Naive B cell (primary cell): ENCODE data around the gene SPOUT1. TPM values are rescaled to one million over a fixed set of nuclear protein-coding genes. Genes with fewer than 3 reads are reported as not detected.
"Not testable (repeated sequence)": the region's sequence is repeated elsewhere in the genome, so short reads cannot be mapped to it uniquely, and the experiment has no call there.

Source experiments
- ATAC-seq, 2 donors: fragments of 150-1000 bp; cut with Tn5 transposase; 2 replicates each; pipeline ENCODE4 v1.10.0; 2021; ENCODE audit warnings: low read depth in 2 of 2, mild to moderate bottlenecking in 2 of 2, moderate library complexity in 2 of 2
- DNase-seq: peaks from one replicate; pipeline ENCODE4 v3.0.0; 2022
- H3K27ac Mint-ChIP-seq, 6 donors: one replicate each; pipeline ENCODE4 v1.8.0; 2020 to 2022; ENCODE audit warnings: mild to moderate bottlenecking in 6 of 6, mixed read lengths in 6 of 6, moderate library complexity in 5 of 6, inconsistent platforms in 2 of 6
- H3K27me3 Mint-ChIP-seq, 3 donors: one replicate each; pipeline ENCODE4 v1.8.0; 2021 to 2022; ENCODE audit warnings: mixed read lengths in 3 of 3, mild to moderate bottlenecking in 1 of 3
- H3K36me3 Mint-ChIP-seq, 2 donors: one replicate each; pipeline ENCODE4 v1.8.0; 2020 to 2022; ENCODE audit warnings: mixed read lengths in 2 of 2, inconsistent platforms in 1 of 2, mild to moderate bottlenecking in 1 of 2
- H3K4me1 Mint-ChIP-seq, 3 donors: one replicate each; pipeline ENCODE4 v1.8.0; 2020 to 2022; ENCODE audit warnings: mixed read lengths in 3 of 3, inconsistent platforms in 1 of 3, mild to moderate bottlenecking in 1 of 3, moderate library complexity in 1 of 3
- H3K4me3 Mint-ChIP-seq, 8 donors: one replicate each; pipeline ENCODE4 v1.8.0; 2020 to 2022; ENCODE audit warnings: mild to moderate bottlenecking in 8 of 8, mixed read lengths in 8 of 8, moderate library complexity in 8 of 8, inconsistent platforms in 2 of 8
- H3K9me3 Mint-ChIP-seq, 7 donors: one replicate each; pipeline ENCODE4 v1.8.0; 2020 to 2022; ENCODE audit warnings: mixed read lengths in 7 of 7, mild to moderate bottlenecking in 5 of 7, inconsistent platforms in 2 of 7, moderate library complexity in 1 of 7
- polyA plus RNA-seq, 6 donors: library from polyadenylated mRNA; unstranded; fragments of 300-500 nt; fragmentation: Illumina TruSeq; gene quantifications; one replicate each; pipeline ENCODE4 v1.2.3, GENCODE V29; 2021; ENCODE audit warnings: low read depth in 6 of 6

The SPOUT1 gene
- 10 to 100 TPM; 38.6 to 60.4 (median 52.5) TPM for polyA plus RNA-seq

GRCh38 chr9:128829477-128830251 is at the start of gene SPOUT1:
SPOUT1 (minus strand) TSS chr9:128829794; CDS start chr9:128829780, 14 bp downstream.
- DNase-seq (peak; percentile 92), ATAC-seq (peak; percentile 99)
- H3K4me1 Mint-ChIP-seq = peaks cover 18 to 21% (median 21%) of the 10 kb centered on the region in 3 donors
- H3K27ac Mint-ChIP-seq = peak within 1 kb of the TSS; percentile 87 to 95 (median 94)
- H3K9me3 Mint-ChIP-seq = no peaks in the 10 kb centered on the region
- H3K27me3 Mint-ChIP-seq = no peaks in the 10 kb centered on the region
- H3K4me3 Mint-ChIP-seq = peak within 1 kb of the TSS; percentile 94 to 99 (median 97)
- no peaks in the 10 kb centered on the region for H3K36me3 Mint-ChIP-seq

DNA sequence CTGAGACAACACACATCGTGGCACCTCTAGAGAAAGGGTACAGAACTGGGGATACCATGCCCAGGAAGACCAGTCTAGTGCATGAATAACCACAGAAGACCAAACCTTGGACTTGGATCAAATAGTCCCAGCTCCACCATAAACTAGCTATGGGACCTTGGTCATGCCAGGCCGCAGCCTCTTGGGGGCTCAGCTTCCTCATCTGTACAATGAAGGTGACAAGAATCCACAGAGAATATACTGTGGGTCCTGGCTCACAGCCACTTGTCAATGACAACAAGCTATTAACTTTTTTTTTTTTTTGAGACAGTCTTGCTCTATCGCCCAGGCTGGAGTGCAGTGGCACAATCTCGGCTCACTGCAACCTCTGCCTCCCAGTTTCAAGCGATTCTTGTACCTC is 48.3 kb upstream of the SPOUT1 start:
- no peaks in the 10 kb centered on the region for H3K9me3 Mint-ChIP-seq
- H3K4me3 Mint-ChIP-seq = peak overlapping the region in 1 of 8 donors; percentile 79
- ATAC-seq = no peak

GRCh38 chr9:128870941-128871265 is 41.3 kb upstream of the SPOUT1 start:
- not testable (repeated sequence) for ATAC-seq, H3K4me1 Mint-ChIP-seq, H3K4me3 Mint-ChIP-seq, H3K27me3 Mint-ChIP-seq, H3K9me3 Mint-ChIP-seq, H3K36me3 Mint-ChIP-seq, H3K27ac Mint-ChIP-seq, DNase-seq

More for the DNA sequence above, 48.3 kb upstream of the SPOUT1 start:
- H3K27me3 Mint-ChIP-seq = no peaks in the 10 kb centered on the region
- H3K27ac Mint-ChIP-seq = peak overlapping the region in 1 of 6 donors; percentile 15
- H3K36me3 Mint-ChIP-seq = peaks cover 0 to 8% of the 10 kb centered on the region in 2 donors
- H3K4me1 Mint-ChIP-seq = peaks cover 16 to 38% (median 22%) of the 10 kb centered on the region in 3 donors
- DNase-seq = no peak

DNA sequence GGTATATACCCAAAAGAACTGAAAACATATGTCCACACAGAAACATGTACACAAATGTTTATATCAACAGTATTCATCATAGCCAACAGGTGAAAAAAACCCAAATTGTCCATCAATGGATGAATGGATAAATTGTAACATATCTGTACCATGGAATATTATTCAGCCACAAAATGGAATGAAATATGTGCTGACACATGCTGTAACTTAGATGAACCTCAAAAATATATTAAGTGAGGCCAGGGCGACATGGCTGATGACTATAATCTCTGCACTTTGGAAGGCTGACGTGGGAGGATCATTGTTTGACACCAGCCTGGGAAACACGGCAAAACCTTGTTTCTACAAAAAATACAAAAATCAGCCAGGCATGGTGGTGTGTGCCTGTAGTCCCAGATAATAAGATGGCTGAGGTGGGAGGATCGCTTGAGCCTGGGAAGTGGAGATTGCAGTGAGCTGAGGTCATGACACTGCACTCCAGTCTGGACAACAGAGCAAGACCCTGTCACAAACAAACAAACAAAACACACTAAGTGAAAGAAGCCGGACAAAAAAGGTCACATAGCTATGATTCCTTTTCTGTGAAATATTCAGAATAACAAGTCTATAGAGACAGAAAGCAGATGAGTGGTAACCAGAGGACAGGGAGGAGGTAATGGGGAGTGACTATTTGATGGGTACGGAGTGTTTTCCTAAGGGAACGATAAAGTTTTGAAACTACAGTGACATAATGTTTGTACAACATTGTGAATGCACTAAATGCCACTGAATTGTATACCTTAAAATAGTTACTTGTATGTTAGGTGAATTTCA is 40.7 kb upstream of the SPOUT1 start:
- Mint-ChIP-seq H3K36me3 (no peaks in the 10 kb centered on the region), H3K27ac (peak overlapping the region in 1 of 6 donors; percentile 67), H3K27me3 (no peaks in the 10 kb centered on the region), H3K4me3 (no peak overlapping the region), H3K4me1 (no peaks in the 10 kb centered on the region), H3K9me3 (no peaks in the 10 kb centered on the region)
- ATAC-seq (no peak), DNase-seq (no peak)

DNA sequence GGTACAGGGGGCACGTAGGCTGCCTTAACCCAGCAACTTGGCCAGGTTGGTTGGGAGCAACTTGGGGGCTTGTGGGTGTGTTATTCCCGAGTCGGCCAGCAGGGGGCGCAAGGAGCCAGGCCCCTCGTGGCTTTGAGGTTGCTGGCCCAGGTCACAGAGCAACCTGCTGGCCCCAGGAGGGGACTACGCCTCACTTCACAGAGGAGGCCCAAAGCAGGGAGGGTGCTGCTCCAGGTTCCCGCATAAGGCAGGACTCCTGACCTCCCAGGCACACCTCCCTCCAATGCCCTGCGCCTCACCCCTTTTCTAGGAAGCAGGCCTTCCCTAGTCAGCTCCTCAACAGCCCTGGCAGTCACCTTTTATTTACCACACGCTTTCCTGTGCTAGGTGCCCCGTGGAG is 34.1 kb upstream of the SPOUT1 start:
- H3K36me3 Mint-ChIP-seq = no peaks in the 10 kb centered on the region
- no peak overlapping the region for H3K4me3 Mint-ChIP-seq
- DNase-seq (peak; percentile 75), ATAC-seq (peak; percentile 93 to 94)
- peaks cover 0 to 10% (median 6%) of the 10 kb centered on the region in 3 donors for H3K4me1 Mint-ChIP-seq
- H3K9me3 Mint-ChIP-seq = no peaks in the 10 kb centered on the region
- peak overlapping the region in 5 of 6 donors; percentile 47 to 66 (median 54) for H3K27ac Mint-ChIP-seq
- H3K27me3 Mint-ChIP-seq = no peaks in the 10 kb centered on the region

- Mint-ChIP-seq H3K4me3 (peak overlapping the region in 1 of 8 donors; percentile 50), H3K27me3 (no peaks in the 10 kb centered on the region), H3K9me3 (no peaks in the 10 kb centered on the region), H3K36me3 (no peaks in the 10 kb centered on the region), H3K27ac (peak overlapping the region in 1 of 6 donors; percentile 6), H3K4me1 (peaks cover 0 to 10% (median 6%) of the 10 kb centered on the region in 3 donors)
- ATAC-seq (no peak), DNase-seq (no peak)
These were observed 32.8 kb upstream of the SPOUT1 start for GRCh38 chr9:128862401-128862851.

- peaks cover 0 to 10% (median 6%) of the 10 kb centered on the region in 3 donors for H3K4me1 Mint-ChIP-seq
- no peaks in the 10 kb centered on the region for H3K27me3 Mint-ChIP-seq
- no peaks in the 10 kb centered on the region for H3K9me3 Mint-ChIP-seq
- H3K4me3 Mint-ChIP-seq = no peak overlapping the region
- H3K36me3 Mint-ChIP-seq = no peaks in the 10 kb centered on the region
- H3K27ac Mint-ChIP-seq = no peak overlapping the region
- no peak for DNase-seq
- no peak for ATAC-seq
These were observed 31.9 kb upstream of the SPOUT1 start for GRCh38 chr9:128861501-128861900.

GRCh38 chr9:128860937-128861336 is 31.3 kb upstream of the SPOUT1 start:
- H3K36me3 Mint-ChIP-seq = no peaks in the 10 kb centered on the region

DNA sequence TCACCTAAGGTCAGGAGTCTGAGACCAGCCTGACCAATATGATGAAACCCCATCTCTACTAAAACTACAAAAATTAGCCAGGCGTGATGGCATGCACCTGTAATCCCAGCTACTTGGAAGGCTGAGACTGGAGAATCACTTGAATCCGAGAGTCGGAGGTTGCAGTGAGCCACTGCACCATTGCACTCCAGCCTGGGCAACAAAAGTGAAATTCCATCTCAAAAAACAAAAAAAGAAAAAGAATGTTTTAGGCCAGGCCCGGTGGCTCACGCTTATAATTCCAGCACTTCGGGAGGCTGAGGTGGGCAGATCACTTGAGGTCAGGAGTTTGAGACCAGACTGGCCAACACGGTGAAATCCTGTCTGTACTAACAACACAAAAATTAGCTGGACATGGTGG is 28.9 kb upstream of the SPOUT1 start:
- ATAC-seq, H3K9me3 Mint-ChIP-seq, H3K27ac Mint-ChIP-seq, DNase-seq, H3K4me1 Mint-ChIP-seq, H3K36me3 Mint-ChIP-seq, H3K4me3 Mint-ChIP-seq, H3K27me3 Mint-ChIP-seq: not testable (repeated sequence)

More at GRCh38 chr9:128860937-128861336, 31.3 kb upstream of the SPOUT1 start:
- Mint-ChIP-seq H3K27me3 (no peaks in the 10 kb centered on the region), H3K27ac (peak overlapping the region in 1 of 6 donors; percentile 47), H3K9me3 (no peaks in the 10 kb centered on the region), H3K4me3 (no peak overlapping the region), H3K4me1 (peaks cover 0 to 10% (median 6%) of the 10 kb centered on the region in 3 donors)
- no peak for DNase-seq
- no peak for ATAC-seq

- peaks cover 14 to 17% of the 10 kb centered on the region in 2 donors for H3K36me3 Mint-ChIP-seq
- not testable (repeated sequence) for H3K27ac Mint-ChIP-seq, H3K27me3 Mint-ChIP-seq, ATAC-seq, DNase-seq, H3K4me1 Mint-ChIP-seq, H3K4me3 Mint-ChIP-seq
- H3K9me3 Mint-ChIP-seq = peaks cover 4 to 19% (median 12%) of the 10 kb centered on the region in 7 donors
These were observed 24.9 kb upstream of the SPOUT1 start for GRCh38 chr9:128854454-128854853.

GRCh38 chr9:128852646-128853045 is 23.1 kb upstream of the SPOUT1 start:
- Mint-ChIP-seq H3K9me3 (peaks cover 4 to 26% (median 14%) of the 10 kb centered on the region in 7 donors), H3K36me3 (peaks cover 14 to 25% of the 10 kb centered on the region in 2 donors)
- H3K4me3 Mint-ChIP-seq, H3K27ac Mint-ChIP-seq, H3K4me1 Mint-ChIP-seq, ATAC-seq, DNase-seq, H3K27me3 Mint-ChIP-seq: not testable (repeated sequence)

DNA sequence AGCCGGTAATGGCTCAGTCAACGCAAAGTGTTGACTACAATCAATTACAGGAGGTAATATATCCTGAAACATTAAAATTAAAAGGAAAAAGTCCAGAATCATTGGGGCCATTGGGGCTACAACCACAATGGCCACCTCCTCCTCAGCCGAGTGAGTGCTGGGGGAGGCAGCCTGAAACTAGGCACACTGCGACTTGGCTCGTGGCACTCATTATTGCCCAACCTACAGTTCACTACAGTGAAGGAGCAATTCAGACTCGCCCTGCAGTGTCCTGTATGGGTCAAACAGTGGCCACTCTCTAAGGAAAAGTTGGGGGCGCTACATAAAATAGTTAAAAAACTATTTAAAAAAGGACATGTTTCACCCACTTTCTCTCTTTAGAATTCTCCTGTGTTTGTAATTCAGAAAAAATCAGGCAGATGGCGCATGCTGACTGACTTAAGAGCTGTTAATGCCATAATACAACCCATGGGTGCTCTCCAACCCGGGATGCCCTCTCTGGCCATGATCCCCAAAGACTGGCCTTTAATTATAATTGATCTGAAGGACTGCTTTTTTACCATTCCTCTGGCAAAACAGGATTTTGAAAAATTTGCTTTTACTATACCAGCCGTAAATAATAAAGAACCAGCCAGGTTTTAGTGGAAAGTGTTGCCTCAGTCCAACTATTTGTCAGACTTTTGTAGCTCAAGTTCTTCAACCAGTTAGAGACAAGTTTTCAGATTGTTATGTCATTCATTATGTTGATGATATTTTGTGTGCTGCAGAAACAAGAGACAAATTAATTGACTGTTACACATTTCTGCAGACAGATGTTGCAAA is 22.4 kb upstream of the SPOUT1 start:
- not testable (repeated sequence) for H3K4me1 Mint-ChIP-seq, H3K27ac Mint-ChIP-seq, H3K4me3 Mint-ChIP-seq, DNase-seq, ATAC-seq, H3K27me3 Mint-ChIP-seq
- peaks cover 14 to 26% of the 10 kb centered on the region in 2 donors for H3K36me3 Mint-ChIP-seq
- H3K9me3 Mint-ChIP-seq = peaks cover 4 to 29% (median 14%) of the 10 kb centered on the region in 7 donors

GRCh38 chr9:128851024-128851423 is 21.4 kb upstream of the SPOUT1 start:
- DNase-seq = not testable (repeated sequence)
- peak overlapping the region in 1 of 8 donors; percentile 54 for H3K4me3 Mint-ChIP-seq

More at GRCh38 chr9:128851024-128851423, 21.4 kb upstream of the SPOUT1 start:
- not testable (repeated sequence) for ATAC-seq, H3K27ac Mint-ChIP-seq, H3K4me1 Mint-ChIP-seq, H3K27me3 Mint-ChIP-seq
- Mint-ChIP-seq H3K36me3 (peaks cover 14 to 26% of the 10 kb centered on the region in 2 donors), H3K9me3 (peaks cover 4 to 29% (median 14%) of the 10 kb centered on the region in 7 donors)
